Measurements from ENCODE around the gene ZCCHC7. TPM values are rescaled to one million over a fixed set of nuclear protein-coding genes. Genes with fewer than 3 reads are reported as not detected.

The ZCCHC7 gene
- total and polyA plus RNA-seq, 10 of the 15 experiments (the other 5 are each of a cell fraction or from before 2014, with no cell fraction given), result 42.9 to 178 (median 53.3) TPM

- Histone ChIP-seq H3K4me2 (ENCODE audit: control insufficient read depth, insufficient read depth) (no peak overlapping the region), H2AFZ (ENCODE audit: control insufficient read depth, low read depth, low read length) (no peak overlapping the region), H3K9me3 (replicated peaks; ENCODE audit: control insufficient read depth, insufficient read depth, low read length) (peaks cover 1% of the 10 kb centered on the region; the same call in 1 of the 3 replicates), H3K4me1 (ENCODE audit: control insufficient read depth, insufficient read depth, low read length) (peaks cover 18% of the 10 kb centered on the region), H3K27me3 (replicated peaks in 1 of 2; ENCODE audit: control insufficient read depth in 2 of 2, insufficient read depth in 2 of 2, low read length in 1 of 2) (no peaks in the 10 kb centered on the region), H3K79me2 (ENCODE audit: control insufficient read depth, insufficient read depth, low read length) (peaks cover 53% of the 10 kb centered on the region), H4K20me1 (ENCODE audit: control insufficient read depth, insufficient read depth) (no peaks in the 10 kb centered on the region), H3K27ac (ENCODE audit: control insufficient read depth, insufficient read depth) (no peak overlapping the region), H3K4me3 (no peak overlapping the region), H3K36me3 (ENCODE audit: control insufficient read depth in 2 of 2, insufficient read depth in 2 of 2, low read length in 1 of 2) (no peaks in the 10 kb centered on the region; a peak in 1 of 4 replicates), H3K9ac (ENCODE audit: control insufficient read depth, insufficient read depth, low read length) (no peak overlapping the region)
- FAIRE-seq (no peak), DNase-seq (ENCODE audit: low read depth, low spot score) (no peak), ATAC-seq (no peak)
- POLR2A ChIA-PET, result interaction anchor here (1.0 to 2.3 kb wide), 4 partner anchors 9 to 171 kb away, joined by 3 to 7 read pairs (median 3); no protein-coding TSS in a partner anchor
- CTCF ChIA-PET, result interaction anchor here (0.8 to 2.1 kb wide), 8 partner anchors 10 to 88 kb away, joined by 3 to 7 read pairs (median 4); no protein-coding TSS in a partner anchor
- RAD21 ChIA-PET (ENCODE audit: unreplicated experiment), result interaction anchor here (1.0 to 2.0 kb wide), 11 partner anchors 12 to 117 kb away, joined by 3 to 6 read pairs (median 4); no protein-coding TSS in a partner anchor
- TF ChIP-seq RELA (IDR thresholded peaks at IDR 0.05; ENCODE audit: borderline replicate concordance, partially characterized antibody) (no peak), TAF1 (IDR thresholded peaks at IDR 0.05; ENCODE audit: borderline replicate concordance, low read depth, low read length) (no peak), MTA2 (IDR thresholded peaks at IDR 0.05; ENCODE audit: low read depth) (no peak), ZNF24 (IDR thresholded peaks at IDR 0.05) (no peak), SREBF1 (IDR thresholded peaks at IDR 0.05; ENCODE audit: low read length) (no peak), BCL11A (IDR thresholded peaks at IDR 0.05; ENCODE audit: low read depth, low read length) (no peak), NFYB (IDR thresholded peaks at IDR 0.05; ENCODE audit: insufficient read depth, low read depth, low read length) (no peak), USF1 (IDR thresholded peaks at IDR 0.05; ENCODE audit: borderline replicate concordance, extremely low read length, insufficient read depth, low read depth, low read length) (no peak), TCF7 (IDR thresholded peaks at IDR 0.05; ENCODE audit: borderline replicate concordance) (no peak), SMC3 (IDR thresholded peaks at IDR 0.05; ENCODE audit: borderline replicate concordance, low read length) (no peak), MEF2A (IDR thresholded peaks at IDR 0.05; ENCODE audit: insufficient read depth, low read depth, low read length) (no peak), BHLHE40 (IDR thresholded peaks at IDR 0.05; ENCODE audit: borderline replicate concordance in 1 of 2, low read depth in 2 of 2, low read length in 1 of 2) (no peak), POLR2AphosphoS2 (IDR thresholded peaks at IDR 0.05; ENCODE audit: low read depth, low read length) (no peak), KLF5 (IDR thresholded peaks at IDR 0.05; ENCODE audit: partially characterized antibody) (no peak)
- TF ChIP-seq, protein P1, sequence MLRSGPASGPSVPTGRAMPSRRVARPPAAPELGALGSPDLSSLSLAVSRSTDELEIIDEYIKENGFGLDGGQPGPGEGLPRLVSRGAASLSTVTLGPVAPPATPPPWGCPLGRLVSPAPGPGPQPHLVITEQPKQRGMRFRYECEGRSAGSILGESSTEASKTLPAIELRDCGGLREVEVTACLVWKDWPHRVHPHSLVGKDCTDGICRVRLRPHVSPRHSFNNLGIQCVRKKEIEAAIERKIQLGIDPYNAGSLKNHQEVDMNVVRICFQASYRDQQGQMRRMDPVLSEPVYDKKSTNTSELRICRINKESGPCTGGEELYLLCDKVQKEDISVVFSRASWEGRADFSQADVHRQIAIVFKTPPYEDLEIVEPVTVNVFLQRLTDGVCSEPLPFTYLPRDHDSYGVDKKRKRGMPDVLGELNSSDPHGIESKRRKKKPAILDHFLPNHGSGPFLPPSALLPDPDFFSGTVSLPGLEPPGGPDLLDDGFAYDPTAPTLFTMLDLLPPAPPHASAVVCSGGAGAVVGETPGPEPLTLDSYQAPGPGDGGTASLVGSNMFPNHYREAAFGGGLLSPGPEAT (IDR thresholded peaks at IDR 0.05; ENCODE audit: low read depth), result no peak
- TF ChIP-seq, protein P2, sequence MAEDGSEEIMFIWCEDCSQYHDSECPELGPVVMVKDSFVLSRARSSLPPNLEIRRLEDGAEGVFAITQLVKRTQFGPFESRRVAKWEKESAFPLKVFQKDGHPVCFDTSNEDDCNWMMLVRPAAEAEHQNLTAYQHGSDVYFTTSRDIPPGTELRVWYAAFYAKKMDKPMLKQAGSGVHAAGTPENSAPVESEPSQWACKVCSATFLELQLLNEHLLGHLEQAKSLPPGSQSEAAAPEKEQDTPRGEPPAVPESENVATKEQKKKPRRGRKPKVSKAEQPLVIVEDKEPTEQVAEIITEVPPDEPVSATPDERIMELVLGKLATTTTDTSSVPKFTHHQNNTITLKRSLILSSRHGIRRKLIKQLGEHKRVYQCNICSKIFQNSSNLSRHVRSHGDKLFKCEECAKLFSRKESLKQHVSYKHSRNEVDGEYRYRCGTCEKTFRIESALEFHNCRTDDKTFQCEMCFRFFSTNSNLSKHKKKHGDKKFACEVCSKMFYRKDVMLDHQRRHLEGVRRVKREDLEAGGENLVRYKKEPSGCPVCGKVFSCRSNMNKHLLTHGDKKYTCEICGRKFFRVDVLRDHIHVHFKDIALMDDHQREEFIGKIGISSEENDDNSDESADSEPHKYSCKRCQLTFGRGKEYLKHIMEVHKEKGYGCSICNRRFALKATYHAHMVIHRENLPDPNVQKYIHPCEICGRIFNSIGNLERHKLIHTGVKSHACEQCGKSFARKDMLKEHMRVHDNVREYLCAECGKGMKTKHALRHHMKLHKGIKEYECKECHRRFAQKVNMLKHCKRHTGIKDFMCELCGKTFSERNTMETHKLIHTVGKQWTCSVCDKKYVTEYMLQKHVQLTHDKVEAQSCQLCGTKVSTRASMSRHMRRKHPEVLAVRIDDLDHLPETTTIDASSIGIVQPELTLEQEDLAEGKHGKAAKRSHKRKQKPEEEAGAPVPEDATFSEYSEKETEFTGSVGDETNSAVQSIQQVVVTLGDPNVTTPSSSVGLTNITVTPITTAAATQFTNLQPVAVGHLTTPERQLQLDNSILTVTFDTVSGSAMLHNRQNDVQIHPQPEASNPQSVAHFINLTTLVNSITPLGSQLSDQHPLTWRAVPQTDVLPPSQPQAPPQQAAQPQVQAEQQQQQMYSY (CRISPR knock-in tag; IDR thresholded peaks at IDR 0.05), result no peak
- no TSS peak for BruUV-seq (replicated peaks)
- in situ Hi-C loops (cut with MboI), result no loop called here
- intact Hi-C loops (cut with micrococcal nuclease; ENCODE audit: unreplicated experiment), result no loop called here
- SMC1A ChIA-PET (ENCODE audit: uncharacterized antibody, unreplicated experiment), result interaction anchor here (0.7 to 7.9 kb wide), 18 partner anchors 8 to 369 kb away, joined by 3 to 62 read pairs (median 6); no protein-coding TSS in a partner anchor
- 100% methylated on average over 1 of the region's 1 CpG for WGBS (ENCODE audit: insufficient coverage, insufficient replicate concordance, low lambda C conversion rate, missing lambda C conversion rate)
Measured at GRCh38 chr9:37242089-37242488, 121.7 kb downstream of the ZCCHC7 start.

Data from GM12878 (cell line).